HepG2 (cell line): ENCODE measurements around the gene PCSK6. TPM values are rescaled to one million over a fixed set of nuclear protein-coding genes. Genes with fewer than 3 reads are reported as not detected.

Experiments
- ARID2 ChIP-seq: sonication (generic); formaldehyde crosslinking; IDR thresholded peaks from 2 replicates; pipeline ENCODE4 v1.8.1; 2022; ENCODE audit warnings: mild to moderate bottlenecking, missing genetic modification reagents, borderline replicate concordance
- ARNTL ChIP-seq: sonication (generic); formaldehyde crosslinking; IDR thresholded peaks from 2 replicates; pipeline ENCODE4 v1.4.0; 2020; ENCODE audit warnings: mild to moderate bottlenecking, missing genetic modification reagents
- ELF4 ChIP-seq: sonication (generic); formaldehyde crosslinking; IDR thresholded peaks from 2 replicates; pipeline ENCODE4 v1.5.0; 2020; ENCODE audit warnings: missing genetic modification reagents, mild to moderate bottlenecking, moderate library complexity, borderline replicate concordance
- HDAC1 ChIP-seq: sonication (generic); formaldehyde crosslinking; IDR thresholded peaks from 2 replicates; pipeline ENCODE4 v1.5.1; 2020; ENCODE audit warnings: mild to moderate bottlenecking, missing genetic modification reagents
- MTA1 ChIP-seq: sonication (generic); formaldehyde crosslinking; IDR thresholded peaks from 2 replicates; pipeline ENCODE4 v1.4.0; 2020; ENCODE audit warnings: missing genetic modification reagents, mild to moderate bottlenecking, borderline replicate concordance
- NONO ChIP-seq, 2 experiments: fragments of 450-650 bp in 1 of 2; sonication (generic) in 1 of 2; formaldehyde crosslinking in 1 of 2; IDR thresholded peaks in 1 of 2; conservative IDR thresholded peaks in 1 of 2; 2 replicates each; pipeline versions ENCODE4 v1.6.1 to v1.8.0; 2017 to 2022; ENCODE audit warnings: mild to moderate bottlenecking in 1 of 2, missing genetic modification reagents in 1 of 2, moderate library complexity in 1 of 2
- PCBP2 ChIP-seq: fragments of 200-400 bp; formaldehyde crosslinking; optimal IDR thresholded peaks from 2 replicates; pipeline ENCODE3; 2018; ENCODE audit warnings: low read length, low read depth; ENCODE audit not compliant: poor library complexity, severe bottlenecking
- PHF20 ChIP-seq: sonication (generic); formaldehyde crosslinking; IDR thresholded peaks from 2 replicates; pipeline ENCODE4 v1.5.0; 2020; ENCODE audit warnings: mild to moderate bottlenecking, missing genetic modification reagents
- RBM22 ChIP-seq: fragments of 200-400 bp; formaldehyde crosslinking; optimal IDR thresholded peaks from 2 replicates; pipeline ENCODE3; 2017; ENCODE audit warnings: mild to moderate bottlenecking, low read length, moderate library complexity
- TP53 ChIP-seq: sonication (generic); formaldehyde crosslinking; conservative IDR thresholded peaks from 2 replicates; pipeline ENCODE4 v1.4.0; 2020; ENCODE audit warnings: missing genetic modification reagents
- ZFP90 ChIP-seq: sonication (generic); formaldehyde crosslinking; IDR thresholded peaks from 2 replicates; pipeline ENCODE4 v1.8.0; 2022; ENCODE audit warnings: missing genetic modification reagents, mild to moderate bottlenecking, inconsistent platforms, borderline replicate concordance
- ZMYM4 ChIP-seq: sonication (generic); formaldehyde crosslinking; IDR thresholded peaks from 2 replicates; pipeline ENCODE4 v1.8.1; 2023; ENCODE audit warnings: mild to moderate bottlenecking, missing genetic modification reagents
- polyA plus RNA-seq, 8 experiments: library from polyadenylated mRNA; depleted of rRNA in 3 of 8; stranded (reverse) in 7 of 8; unstranded in 1 of 8; fragments of >200 nt; fragmentation: Illumina TruSeq in 4 of 8; extraction: Trizol in 4 of 8; gene quantifications; 2 replicates each; pipeline versions ENCODE4 v1.2.1 to v1.2.3, GENCODE V29; 2011 to 2016; ENCODE audit warnings: low read depth in 4 of 8, missing spikeins in 1 of 8, mixed read lengths in 1 of 8; ENCODE audit not compliant: insufficient read depth in 1 of 8
- total RNA-seq, 5 experiments: library from RNA; depleted of rRNA; stranded (reverse); fragments of >200 nt; fragmentation: Illumina TruSeq; extraction: Trizol; gene quantifications; 2 replicates each; pipeline ENCODE4 v1.2.3, GENCODE V29; 2016; ENCODE audit warnings: low read depth in 1 of 5
- TF ChIP-seq, protein P1 (sequence below), 2 experiments: sonication (generic) in 1 of 2; formaldehyde crosslinking in 1 of 2; IDR thresholded peaks; 2 replicates each; pipeline versions ENCODE4 v1.6.1 to v1.9.0; 2014 to 2022; ENCODE audit warnings: antibody characterized with exemption in 1 of 2, borderline replicate concordance in 1 of 2, inconsistent platforms in 1 of 2, low read depth in 1 of 2, missing genetic modification reagents in 1 of 2
- TF ChIP-seq, protein P2 (sequence below): sonication (generic); formaldehyde crosslinking; IDR thresholded peaks from 2 replicates; pipeline ENCODE4 v1.4.0; 2020; ENCODE audit warnings: missing genetic modification reagents, borderline replicate concordance
- TF ChIP-seq, protein P3 (sequence below): sonication (generic); formaldehyde crosslinking; IDR thresholded peaks from 2 replicates; pipeline ENCODE4 v1.9.0; 2022; ENCODE audit warnings: low read depth, missing genetic modification reagents

PCSK6 gene
- total and polyA plus RNA-seq, 2 of the 13 experiments (the other 11 are each of a cell fraction or from before 2014, with no cell fraction given): 56.5 to 155 TPM

DNA sequence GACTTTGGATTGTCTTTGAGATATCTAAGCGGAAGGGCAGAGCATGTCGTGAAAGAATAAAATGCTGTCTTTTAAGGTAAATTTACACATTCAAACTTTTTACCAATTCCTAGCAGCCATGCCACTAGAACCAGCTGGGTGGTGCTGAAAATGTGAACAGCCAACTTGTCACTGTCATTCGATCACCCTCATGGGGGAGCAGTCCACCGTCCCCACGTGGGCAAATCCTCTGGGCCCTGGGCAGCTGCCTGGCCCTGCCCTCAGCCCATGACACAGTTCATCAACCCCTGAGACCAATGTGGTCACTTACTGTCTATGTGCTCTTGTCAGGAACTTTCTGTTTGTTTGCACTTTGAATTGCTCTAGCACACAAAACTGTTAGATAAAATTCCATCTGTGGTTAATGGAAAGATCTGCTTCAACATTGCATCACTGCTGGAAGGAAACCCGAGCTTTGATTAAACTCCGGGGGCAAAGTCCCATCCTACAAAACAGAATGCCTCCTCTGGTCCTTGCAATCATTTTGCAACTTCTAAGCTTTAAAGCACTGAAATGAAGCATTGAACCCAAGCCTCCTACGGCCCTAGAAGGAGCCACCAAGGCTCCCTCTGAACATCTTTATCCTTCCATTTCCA is 50.1 kb downstream of the PCSK6 start (continued):
- TF ChIP-seq NONO (IDR thresholded peaks at IDR 0.05) (no peak), NONO (CRISPR knock-in tag; conservative IDR thresholded peaks at IDR 0.05) (peak; percentile 92), MTA1 (CRISPR knock-in tag) (peak; percentile 98), HDAC1 (CRISPR knock-in tag) (peak; percentile 95), ZMYM4 (CRISPR knock-in tag) (peak; percentile 55; the same call in 1 of the 2 replicates), ELF4 (CRISPR knock-in tag) (0 out of 2 replicates have a peak, but pooled peaks have one; percentile 77), PCBP2 (no peak), PHF20 (peak; percentile 46; the same call in 1 of the 2 replicates), RBM22 (peak; percentile 16), ARID2 (no peak), ZFP90 (CRISPR knock-in tag) (peak; percentile 54; the same call in 1 of the 2 replicates), TP53 (CRISPR knock-in tag) (peak; percentile 86; the same call in 1 of the 2 replicates), ARNTL (CRISPR knock-in tag) (peak; percentile 87)
- TF ChIP-seq, protein P1, sequence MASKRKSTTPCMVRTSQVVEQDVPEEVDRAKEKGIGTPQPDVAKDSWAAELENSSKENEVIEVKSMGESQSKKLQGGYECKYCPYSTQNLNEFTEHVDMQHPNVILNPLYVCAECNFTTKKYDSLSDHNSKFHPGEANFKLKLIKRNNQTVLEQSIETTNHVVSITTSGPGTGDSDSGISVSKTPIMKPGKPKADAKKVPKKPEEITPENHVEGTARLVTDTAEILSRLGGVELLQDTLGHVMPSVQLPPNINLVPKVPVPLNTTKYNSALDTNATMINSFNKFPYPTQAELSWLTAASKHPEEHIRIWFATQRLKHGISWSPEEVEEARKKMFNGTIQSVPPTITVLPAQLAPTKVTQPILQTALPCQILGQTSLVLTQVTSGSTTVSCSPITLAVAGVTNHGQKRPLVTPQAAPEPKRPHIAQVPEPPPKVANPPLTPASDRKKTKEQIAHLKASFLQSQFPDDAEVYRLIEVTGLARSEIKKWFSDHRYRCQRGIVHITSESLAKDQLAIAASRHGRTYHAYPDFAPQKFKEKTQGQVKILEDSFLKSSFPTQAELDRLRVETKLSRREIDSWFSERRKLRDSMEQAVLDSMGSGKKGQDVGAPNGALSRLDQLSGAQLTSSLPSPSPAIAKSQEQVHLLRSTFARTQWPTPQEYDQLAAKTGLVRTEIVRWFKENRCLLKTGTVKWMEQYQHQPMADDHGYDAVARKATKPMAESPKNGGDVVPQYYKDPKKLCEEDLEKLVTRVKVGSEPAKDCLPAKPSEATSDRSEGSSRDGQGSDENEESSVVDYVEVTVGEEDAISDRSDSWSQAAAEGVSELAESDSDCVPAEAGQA (IDR thresholded peaks at IDR 0.05; ENCODE audit: low read depth): 0 out of 2 replicates have a peak, but pooled peaks have one; percentile 63
- TF ChIP-seq, protein P1 (CRISPR knock-in tag; IDR thresholded peaks at IDR 0.05; ENCODE audit: borderline replicate concordance): no peak
- TF ChIP-seq, protein P2, sequence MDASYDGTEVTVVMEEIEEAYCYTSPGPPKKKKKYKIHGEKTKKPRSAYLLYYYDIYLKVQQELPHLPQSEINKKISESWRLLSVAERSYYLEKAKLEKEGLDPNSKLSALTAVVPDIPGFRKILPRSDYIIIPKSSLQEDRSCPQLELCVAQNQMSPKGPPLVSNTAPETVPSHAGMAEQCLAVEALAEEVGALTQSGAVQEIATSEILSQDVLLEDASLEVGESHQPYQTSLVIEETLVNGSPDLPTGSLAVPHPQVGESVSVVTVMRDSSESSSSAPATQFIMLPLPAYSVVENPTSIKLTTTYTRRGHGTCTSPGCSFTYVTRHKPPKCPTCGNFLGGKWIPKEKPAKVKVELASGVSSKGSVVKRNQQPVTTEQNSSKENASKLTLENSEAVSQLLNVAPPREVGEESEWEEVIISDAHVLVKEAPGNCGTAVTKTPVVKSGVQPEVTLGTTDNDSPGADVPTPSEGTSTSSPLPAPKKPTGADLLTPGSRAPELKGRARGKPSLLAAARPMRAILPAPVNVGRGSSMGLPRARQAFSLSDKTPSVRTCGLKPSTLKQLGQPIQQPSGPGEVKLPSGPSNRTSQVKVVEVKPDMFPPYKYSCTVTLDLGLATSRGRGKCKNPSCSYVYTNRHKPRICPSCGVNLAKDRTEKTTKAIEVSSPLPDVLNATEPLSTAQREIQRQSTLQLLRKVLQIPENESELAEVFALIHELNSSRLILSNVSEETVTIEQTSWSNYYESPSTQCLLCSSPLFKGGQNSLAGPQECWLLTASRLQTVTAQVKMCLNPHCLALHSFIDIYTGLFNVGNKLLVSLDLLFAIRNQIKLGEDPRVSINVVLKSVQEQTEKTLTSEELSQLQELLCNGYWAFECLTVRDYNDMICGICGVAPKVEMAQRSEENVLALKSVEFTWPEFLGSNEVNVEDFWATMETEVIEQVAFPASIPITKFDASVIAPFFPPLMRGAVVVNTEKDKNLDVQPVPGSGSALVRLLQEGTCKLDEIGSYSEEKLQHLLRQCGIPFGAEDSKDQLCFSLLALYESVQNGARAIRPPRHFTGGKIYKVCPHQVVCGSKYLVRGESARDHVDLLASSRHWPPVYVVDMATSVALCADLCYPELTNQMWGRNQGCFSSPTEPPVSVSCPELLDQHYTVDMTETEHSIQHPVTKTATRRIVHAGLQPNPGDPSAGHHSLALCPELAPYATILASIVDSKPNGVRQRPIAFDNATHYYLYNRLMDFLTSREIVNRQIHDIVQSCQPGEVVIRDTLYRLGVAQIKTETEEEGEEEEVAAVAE (CRISPR knock-in tag): peak; percentile 83; the same call in 1 of the 2 replicates
- TF ChIP-seq, protein P3, sequence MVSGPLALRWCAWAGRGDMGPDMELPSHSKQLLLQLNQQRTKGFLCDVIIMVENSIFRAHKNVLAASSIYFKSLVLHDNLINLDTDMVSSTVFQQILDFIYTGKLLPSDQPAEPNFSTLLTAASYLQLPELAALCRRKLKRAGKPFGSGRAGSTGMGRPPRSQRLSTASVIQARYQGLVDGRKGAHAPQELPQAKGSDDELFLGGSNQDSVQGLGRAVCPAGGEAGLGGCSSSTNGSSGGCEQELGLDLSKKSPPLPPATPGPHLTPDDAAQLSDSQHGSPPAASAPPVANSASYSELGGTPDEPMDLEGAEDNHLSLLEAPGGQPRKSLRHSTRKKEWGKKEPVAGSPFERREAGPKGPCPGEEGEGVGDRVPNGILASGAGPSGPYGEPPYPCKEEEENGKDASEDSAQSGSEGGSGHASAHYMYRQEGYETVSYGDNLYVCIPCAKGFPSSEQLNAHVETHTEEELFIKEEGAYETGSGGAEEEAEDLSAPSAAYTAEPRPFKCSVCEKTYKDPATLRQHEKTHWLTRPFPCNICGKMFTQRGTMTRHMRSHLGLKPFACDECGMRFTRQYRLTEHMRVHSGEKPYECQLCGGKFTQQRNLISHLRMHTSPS (CRISPR knock-in tag): peak; percentile 95
